GM21723 (cell line): ENCODE results near the gene KIAA1958.

Experiments
- ATAC-seq: cut with Tn5 transposase; IDR thresholded peaks from one replicate; pipeline ENCODE4 v1.9.1; 2021; ENCODE audit warnings: mild to moderate bottlenecking, moderate library complexity; ENCODE audit not compliant: unreplicated experiment

KIAA1958 gene

GRCh38 chr9:112486221-112487007, at the start of gene KIAA1958:
Gene KIAA1958, plus strand, starts transcription at chr9:112486827. Its CDS starts 87,254 bp downstream, at chr9:112574081.
- peak; percentile 92 for ATAC-seq

- no peak for ATAC-seq
Observed at GRCh38 chr9:112437406-112437805, 49.2 kb upstream of the KIAA1958 start.

- no peak for ATAC-seq
Observed at GRCh38 chr9:112439171-112439570, 47.5 kb upstream of the KIAA1958 start.

- ATAC-seq = no peak
Observed at GRCh38 chr9:112439825-112440224, 46.8 kb upstream of the KIAA1958 start.

- ATAC-seq = no peak
Observed at GRCh38 chr9:112443200-112443599, 43.4 kb upstream of the KIAA1958 start.

- ATAC-seq = no peak
Observed at GRCh38 chr9:112443636-112444035, 43.0 kb upstream of the KIAA1958 start.

GRCh38 chr9:112445196-112445595, 41.4 kb upstream of the KIAA1958 start:
- no peak for ATAC-seq

- ATAC-seq = no peak
Observed at GRCh38 chr9:112446080-112446479, 40.5 kb upstream of the KIAA1958 start.

GRCh38 chr9:112446526-112446925, 40.1 kb upstream of the KIAA1958 start:
- ATAC-seq = no peak

GRCh38 chr9:112447283-112447761, 39.3 kb upstream of the KIAA1958 start:
- no peak for ATAC-seq

GRCh38 chr9:112462855-112463254, 23.8 kb upstream of the KIAA1958 start:
- no peak for ATAC-seq

- no peak for ATAC-seq
Observed at GRCh38 chr9:112465352-112465751, 21.3 kb upstream of the KIAA1958 start.

- no peak for ATAC-seq
Observed at GRCh38 chr9:112472996-112473395, 13.6 kb upstream of the KIAA1958 start.

- no peak for ATAC-seq
Observed at GRCh38 chr9:112473986-112474385, 12.6 kb upstream of the KIAA1958 start.

- no peak for ATAC-seq
Observed at GRCh38 chr9:112475318-112475717, 11.3 kb upstream of the KIAA1958 start.

- no peak for ATAC-seq
Observed at GRCh38 chr9:112477330-112477729, 9.3 kb upstream of the KIAA1958 start.

- ATAC-seq = no peak
Observed at GRCh38 chr9:112479221-112479620, 7.4 kb upstream of the KIAA1958 start.

GRCh38 chr9:112484607-112485006, 2.0 kb upstream of the KIAA1958 start:
- ATAC-seq = no peak

- no peak for ATAC-seq
Observed at GRCh38 chr9:112485574-112485973, 1.1 kb upstream of the KIAA1958 start.

- ATAC-seq = peak; percentile 46
Observed at GRCh38 chr9:112487008-112487798, 576 bp downstream of the KIAA1958 start.

GRCh38 chr9:112487799-112488340, 1.2 kb downstream of the KIAA1958 start:
- ATAC-seq = no peak
